Mesenchymal stem cell (in vitro differentiated cells and primary cell): ENCODE results near the gene ASIC4.

Experiments
- DNase-seq: peaks from one replicate; pipeline ENCODE4 v3.0.0-alpha.2; 2013
- H2AFZ ChIP-seq: one replicate; pipeline ENCODE4 v1.6.1; 2013; ENCODE audit warnings: low read depth, mild to moderate bottlenecking, control low read depth, inconsistent platforms, low read length, moderate library complexity
- H2AK5ac ChIP-seq: 2 replicates; pipeline ENCODE4 v1.6.1; 2013; ENCODE audit warnings: low read length, moderate library complexity, mild to moderate bottlenecking, inconsistent platforms; ENCODE audit not compliant: severe bottlenecking
- H2BK120ac ChIP-seq: one replicate; pipeline ENCODE4 v1.6.1; 2013; ENCODE audit warnings: low read depth, mild to moderate bottlenecking, inconsistent platforms, low read length, moderate library complexity
- H2BK12ac ChIP-seq, 2 experiments: one replicate each; pipeline ENCODE4 v1.6.1; 2013; ENCODE audit warnings: inconsistent platforms in 2 of 2, low read length in 2 of 2, mild to moderate bottlenecking in 2 of 2, moderate library complexity in 2 of 2, control low read depth in 1 of 2
- H2BK15ac ChIP-seq: one replicate; pipeline ENCODE4 v1.6.1; 2013; ENCODE audit warnings: mild to moderate bottlenecking, low read depth, inconsistent platforms; ENCODE audit not compliant: poor library complexity, severe bottlenecking
- H2BK5ac ChIP-seq: 2 replicates; pipeline ENCODE4 v1.6.1; 2013; ENCODE audit warnings: low read depth, mild to moderate bottlenecking, low read length, control low read depth, inconsistent platforms; ENCODE audit not compliant: poor library complexity, severe bottlenecking
- H3K14ac ChIP-seq, 2 experiments: one replicate each; pipeline ENCODE4 v1.6.1; 2013; ENCODE audit warnings: inconsistent platforms in 2 of 2, low read length in 2 of 2, control low read depth in 1 of 2, mild to moderate bottlenecking in 1 of 2, moderate library complexity in 1 of 2
- H3K18ac ChIP-seq, 2 experiments: one replicate each; pipeline ENCODE4 v1.6.1; 2013; ENCODE audit warnings: inconsistent platforms in 2 of 2, low read length in 2 of 2, control low read depth in 1 of 2, low read depth in 1 of 2, mild to moderate bottlenecking in 1 of 2
- H3K23ac ChIP-seq, 2 experiments: one replicate each; pipeline ENCODE4 v1.6.1; 2013; ENCODE audit warnings: inconsistent platforms in 2 of 2, low read length in 2 of 2, mild to moderate bottlenecking in 2 of 2, moderate library complexity in 2 of 2, control low read depth in 1 of 2
- H3K27ac ChIP-seq: 2 replicates; pipeline ENCODE4 v1.5.1; 2013; ENCODE audit warnings: mild to moderate bottlenecking, moderate library complexity, low read length, control low read depth, inconsistent platforms; ENCODE audit not compliant: poor library complexity, severe bottlenecking
- H3K27me3 ChIP-seq, 2 experiments: 2 replicates each; pipeline versions ENCODE4 v1.6.1 to v1.7.0; 2013; ENCODE audit warnings: low read length in 2 of 2, mild to moderate bottlenecking in 2 of 2, moderate library complexity in 2 of 2, control low read depth in 1 of 2, inconsistent platforms in 1 of 2; ENCODE audit not compliant: control insufficient read depth in 1 of 2, insufficient read depth in 1 of 2
- H3K36me3 ChIP-seq, 2 experiments: 2 replicates each; pipeline versions ENCODE4 v1.6.1 to v1.7.0; 2013; ENCODE audit warnings: low read length in 2 of 2, control low read depth in 1 of 2, inconsistent platforms in 1 of 2, low read depth in 1 of 2, mild to moderate bottlenecking in 1 of 2; ENCODE audit not compliant: insufficient read depth in 2 of 2, control insufficient read depth in 1 of 2
- H3K4ac ChIP-seq, 2 experiments: one replicate each; pipeline ENCODE4 v1.6.1; 2013; ENCODE audit warnings: inconsistent platforms in 2 of 2, low read length in 2 of 2, mild to moderate bottlenecking in 2 of 2, moderate library complexity in 2 of 2, control low read depth in 1 of 2, low read depth in 1 of 2
- H3K4me1 ChIP-seq: 2 replicates; pipeline ENCODE4 v1.6.1; 2013; ENCODE audit warnings: low read depth, low read length, control low read depth; ENCODE audit not compliant: control insufficient read depth, insufficient read depth
- H3K4me2 ChIP-seq: 2 replicates; pipeline ENCODE4 v1.6.1; 2013; ENCODE audit warnings: low read length, mild to moderate bottlenecking, inconsistent platforms; ENCODE audit not compliant: poor library complexity, severe bottlenecking
- H3K4me3 ChIP-seq, 2 experiments: 2 replicates each; pipeline versions ENCODE4 v1.5.1 to v1.7.0; 2013; ENCODE audit warnings: low read length in 2 of 2, mild to moderate bottlenecking in 2 of 2, control low read depth in 1 of 2, low read depth in 1 of 2; ENCODE audit not compliant: insufficient read depth in 1 of 2
- H3K79me1 ChIP-seq: replicated peaks from 2 replicates; pipeline ENCODE4 v1.6.1; 2013; ENCODE audit warnings: mild to moderate bottlenecking, control low read depth, low read length, inconsistent platforms; ENCODE audit not compliant: poor library complexity, severe bottlenecking
- H3K9ac ChIP-seq: 2 replicates; pipeline ENCODE4 v1.7.0; 2013; ENCODE audit warnings: mild to moderate bottlenecking, low read length, moderate library complexity
- H3K9me3 ChIP-seq: 2 replicates; pipeline ENCODE4 v1.7.0; 2013; ENCODE audit warnings: mild to moderate bottlenecking, low read length; ENCODE audit not compliant: control insufficient read depth
- H4K8ac ChIP-seq: one replicate; pipeline ENCODE4 v1.6.1; 2013; ENCODE audit warnings: inconsistent platforms, mild to moderate bottlenecking, low read length, moderate library complexity
- H4K91ac ChIP-seq: one replicate; pipeline ENCODE4 v1.6.1; 2013; ENCODE audit warnings: mild to moderate bottlenecking, low read length, inconsistent platforms
- WGBS: methylation state at CpG from one replicate; pipeline ENCODE4 v1.1.7; 2013; ENCODE audit warnings: mixed read lengths; 5-methylcytosine and 5-hydroxymethylcytosine counted together

The ASIC4 gene

DNA sequence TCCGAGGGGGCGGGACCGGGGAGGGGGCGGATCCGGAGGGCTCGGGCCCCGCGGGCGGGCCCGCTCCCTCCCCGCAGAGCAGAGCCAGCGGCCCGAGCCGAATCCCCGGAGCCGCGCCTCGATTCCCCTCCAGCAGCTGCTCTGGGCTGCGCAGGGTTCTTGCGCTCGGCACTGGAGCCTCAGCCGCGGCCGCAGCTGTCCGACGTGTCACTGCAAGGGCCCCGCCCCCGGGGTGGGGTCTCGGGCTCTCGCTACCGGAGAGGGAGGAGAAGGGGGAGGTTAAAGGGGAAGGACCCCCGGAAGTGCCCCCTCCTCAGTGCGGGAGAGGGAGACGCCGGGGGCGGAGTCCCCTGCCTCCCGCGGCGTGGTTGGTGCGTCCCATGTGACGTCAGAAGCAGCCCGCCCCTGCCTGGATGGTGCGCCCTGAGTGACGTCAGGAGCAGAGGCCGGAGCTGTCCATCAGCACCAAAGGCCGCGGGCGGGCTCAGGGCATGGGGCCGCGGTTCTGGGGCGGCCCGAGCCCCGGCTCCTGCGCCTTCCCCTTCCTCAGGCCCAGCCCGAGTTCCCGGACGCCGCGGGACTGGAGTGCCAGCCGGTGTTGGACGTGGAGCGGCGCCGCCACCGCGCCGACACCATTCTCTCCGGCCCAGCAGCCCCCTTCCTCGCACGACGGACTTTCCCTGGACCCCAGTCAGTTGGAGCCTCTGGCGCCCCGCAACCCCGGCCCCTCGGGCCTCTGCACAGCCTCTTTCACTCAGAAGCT is 29.5 kb downstream of the ASIC4 start, which contains the start of the genes CHPF and TMEM198:
CHPF (minus strand) TSS at position 214 of the 763 bp plus-strand sequence. CDS start 271 bp downstream, outside the sequence.
TMEM198 (plus strand) TSS at position 433 of the 763 bp plus-strand sequence. CDS start 700 bp downstream, outside the sequence.
- no peak within 1 kb of the TSS for H2AK5ac ChIP-seq
- peak within 1 kb of the TSS; percentile 79 for H4K91ac ChIP-seq
- peaks cover 28% of the 10 kb centered on the region for H3K4me1 ChIP-seq
- H2BK15ac ChIP-seq: peak within 1 kb of the TSS; percentile 93
- peak within 1 kb of the TSS; percentile 83 for H2BK120ac ChIP-seq
- peak within 1 kb of the TSS; percentile 93 for H3K4me2 ChIP-seq
- peak within 1 kb of the TSS; percentile 49 for H2AFZ ChIP-seq
- peak within 1 kb of the TSS; percentile 37 to 84 for H3K18ac ChIP-seq
- peaks cover 39 to 45% of the 10 kb centered on the region in 2 experiments for H3K36me3 ChIP-seq
- peaks cover 26% of the 10 kb centered on the region for H3K79me1 ChIP-seq
- no peak within 1 kb of the TSS for H3K4ac ChIP-seq
- DNase-seq: peak; percentile 98
- H4K8ac ChIP-seq: peak within 1 kb of the TSS; percentile 53
- peak within 1 kb of the TSS in 1 of 2 experiments; percentile 22 for H3K14ac ChIP-seq
- H3K4me3 ChIP-seq: peak within 1 kb of the TSS; percentile 84 to 95
- H2BK5ac ChIP-seq: no peak within 1 kb of the TSS
- peaks cover 0 to 3% of the 10 kb centered on the region in 2 experiments for H3K27me3 ChIP-seq
- under 1% methylated on average over 72 of the region's 75 CpGs for WGBS
- H2BK12ac ChIP-seq: no peak within 1 kb of the TSS
- H3K27ac ChIP-seq: peak within 1 kb of the TSS; percentile 63
- H3K9me3 ChIP-seq: no peaks in the 10 kb centered on the region
- peak within 1 kb of the TSS; percentile 94 for H3K9ac ChIP-seq
- H3K23ac ChIP-seq: peak within 1 kb of the TSS in 1 of 2 experiments; percentile 49

DNA sequence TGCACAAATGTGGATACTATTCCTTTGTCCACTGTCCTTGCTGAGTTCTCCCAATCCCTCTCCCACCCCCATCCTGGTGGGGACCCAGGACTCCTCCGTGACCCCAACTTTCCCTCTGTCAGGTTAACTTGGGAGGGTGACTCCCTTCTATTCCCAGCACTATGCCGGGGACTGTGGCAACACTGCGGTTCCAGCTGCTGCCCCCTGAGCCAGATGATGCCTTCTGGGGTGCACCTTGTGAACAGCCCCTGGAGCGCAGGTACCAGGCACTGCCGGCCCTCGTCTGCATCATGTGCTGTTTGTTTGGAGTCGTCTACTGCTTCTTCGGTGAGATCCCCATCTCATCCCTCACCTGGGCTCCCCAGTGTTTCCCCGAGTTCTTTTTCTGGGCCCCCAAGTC is 30.3 kb downstream of the ASIC4 start:
- Histone ChIP-seq H2AFZ (no peak overlapping the region), H3K23ac (peak overlapping the region in 1 of 2 experiments; percentile 49), H2BK12ac (no peak overlapping the region), H3K27me3 (peaks cover 0 to 3% of the 10 kb centered on the region in 2 experiments), H3K27ac (no peak overlapping the region), H2BK5ac (no peak overlapping the region), H3K4ac (no peak overlapping the region), H3K9me3 (no peaks in the 10 kb centered on the region), H3K79me1 (peaks cover 18% of the 10 kb centered on the region), H3K9ac (peak overlapping the region; percentile 94), H3K4me2 (peak overlapping the region; percentile 93), H3K4me3 (peak overlapping the region in 1 of 2 experiments; percentile 95), H2BK120ac (no peak overlapping the region), H4K91ac (no peak overlapping the region), H3K4me1 (peaks cover 21% of the 10 kb centered on the region), H3K18ac (no peak overlapping the region), H4K8ac (no peak overlapping the region), H3K14ac (no peak overlapping the region), H2AK5ac (no peak overlapping the region), H2BK15ac (no peak overlapping the region), H3K36me3 (peaks cover 31 to 37% of the 10 kb centered on the region in 2 experiments)
- DNase-seq: no peak
- 69% methylated on average over 9 of the region's 9 CpGs for WGBS

DNA sequence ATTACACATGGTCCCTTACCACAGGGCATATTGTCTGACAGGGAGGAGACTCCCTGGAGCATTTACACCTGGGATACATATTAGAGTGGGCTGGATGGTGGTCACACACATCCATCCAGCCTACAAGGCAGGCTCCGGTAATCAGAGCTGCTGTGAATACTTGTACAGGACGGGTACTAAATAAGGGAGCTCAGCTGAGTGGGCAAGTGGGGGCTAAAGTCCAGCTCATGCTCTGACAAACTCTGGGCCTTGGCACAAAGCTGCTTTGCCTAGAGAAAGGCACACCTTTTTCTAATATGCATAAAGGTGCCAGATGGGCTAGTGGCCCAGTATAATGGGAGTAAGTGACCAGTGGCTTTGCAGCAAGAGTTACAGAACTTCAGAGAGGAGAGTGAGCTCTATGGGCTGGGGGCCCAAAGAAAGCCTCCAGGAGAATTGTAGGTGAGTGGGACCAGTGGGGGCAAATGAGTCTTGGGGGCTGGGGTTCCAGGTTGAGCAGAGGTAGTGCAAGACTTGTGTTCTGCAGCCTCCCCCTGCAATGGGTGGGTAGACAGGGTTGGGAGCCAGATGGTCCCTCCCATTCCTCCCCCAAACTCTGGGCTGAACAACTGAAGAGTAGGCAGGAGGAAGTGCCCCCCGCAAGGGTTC is 31.1 kb downstream of the ASIC4 start:
- no peak overlapping the region for H2AK5ac ChIP-seq
- no peak overlapping the region for H4K8ac ChIP-seq
- H3K36me3 ChIP-seq: peaks cover 30 to 33% of the 10 kb centered on the region in 2 experiments
- no peak overlapping the region for H2BK120ac ChIP-seq
- 87% methylated on average over 3 of the region's 3 CpGs for WGBS
- H3K23ac ChIP-seq: peak overlapping the region in 1 of 2 experiments; percentile 51
- H2BK5ac ChIP-seq: no peak overlapping the region
- H3K4ac ChIP-seq: no peak overlapping the region
- H3K9ac ChIP-seq: no peak overlapping the region
- no peaks in the 10 kb centered on the region for H3K9me3 ChIP-seq
- H2AFZ ChIP-seq: no peak overlapping the region
- H4K91ac ChIP-seq: no peak overlapping the region
- DNase-seq: no peak
- peaks cover 0 to 3% of the 10 kb centered on the region in 2 experiments for H3K27me3 ChIP-seq
- H2BK15ac ChIP-seq: no peak overlapping the region
- peaks cover 16% of the 10 kb centered on the region for H3K4me1 ChIP-seq
- no peak overlapping the region for H3K4me3 ChIP-seq
- H2BK12ac ChIP-seq: no peak overlapping the region
- H3K79me1 ChIP-seq: peaks cover 10% of the 10 kb centered on the region
- no peak overlapping the region for H3K18ac ChIP-seq
- H3K27ac ChIP-seq: no peak overlapping the region
- H3K14ac ChIP-seq: no peak overlapping the region
- H3K4me2 ChIP-seq: no peak overlapping the region

DNA sequence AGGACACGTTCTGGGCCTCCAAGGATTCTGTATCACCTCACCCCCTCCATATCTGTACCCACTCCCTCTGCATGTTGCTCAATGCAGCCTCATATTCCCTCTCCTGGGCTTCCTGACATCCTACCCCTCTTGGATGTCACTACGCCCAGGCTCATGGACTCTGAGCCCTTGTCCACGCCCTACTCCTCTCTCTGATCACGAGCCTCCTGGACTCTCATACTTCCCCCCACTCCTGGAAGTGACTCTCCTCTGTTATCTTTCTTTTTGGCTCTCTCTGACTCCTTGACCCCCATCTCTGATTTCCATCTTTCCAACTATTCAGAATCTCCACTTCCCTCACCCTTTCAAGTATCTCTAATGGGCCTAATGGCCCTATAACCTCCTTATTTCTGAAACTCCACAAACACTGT is 31.7 kb downstream of the ASIC4 start:
- Histone ChIP-seq H3K18ac (no peak overlapping the region), H4K91ac (no peak overlapping the region), H2BK12ac (no peak overlapping the region), H2BK15ac (no peak overlapping the region), H2BK5ac (no peak overlapping the region), H3K4me3 (no peak overlapping the region), H3K4me1 (peaks cover 17% of the 10 kb centered on the region), H3K27ac (no peak overlapping the region), H3K36me3 (peaks cover 28 to 30% of the 10 kb centered on the region in 2 experiments), H3K4ac (no peak overlapping the region), H2AK5ac (no peak overlapping the region), H3K79me1 (peaks cover 6% of the 10 kb centered on the region), H4K8ac (no peak overlapping the region), H3K27me3 (peaks cover 0 to 3% of the 10 kb centered on the region in 2 experiments), H3K9me3 (no peaks in the 10 kb centered on the region), H3K4me2 (no peak overlapping the region), H3K23ac (no peak overlapping the region), H3K9ac (no peak overlapping the region), H2AFZ (no peak overlapping the region), H3K14ac (no peak overlapping the region), H2BK120ac (no peak overlapping the region)
- WGBS: 59% methylated on average over 4 of the region's 4 CpGs
- DNase-seq: no peak
